ENCODE data around the gene RPP30.

The RPP30 gene

DNA sequence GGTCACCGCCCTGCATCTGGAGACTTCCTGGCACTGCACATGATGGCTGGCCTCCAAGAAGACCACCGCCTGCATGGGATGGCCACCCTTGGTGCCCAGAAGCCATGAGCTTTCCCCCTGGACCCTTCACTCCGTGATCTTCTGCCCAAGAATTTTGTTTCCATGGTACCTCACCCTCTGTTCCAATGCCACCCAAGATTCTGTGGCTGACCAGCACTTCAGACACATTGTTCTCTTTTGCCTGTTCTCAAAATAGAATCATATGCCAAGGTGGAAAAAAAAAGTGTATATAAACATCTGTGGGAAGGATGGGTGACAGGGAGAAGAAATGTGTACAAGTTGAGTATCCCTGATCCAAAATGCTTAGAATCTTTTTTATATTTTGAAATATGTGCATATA is 26.0 kb upstream of the RPP30 start:
- TF ChIP-seq, protein P1, sequence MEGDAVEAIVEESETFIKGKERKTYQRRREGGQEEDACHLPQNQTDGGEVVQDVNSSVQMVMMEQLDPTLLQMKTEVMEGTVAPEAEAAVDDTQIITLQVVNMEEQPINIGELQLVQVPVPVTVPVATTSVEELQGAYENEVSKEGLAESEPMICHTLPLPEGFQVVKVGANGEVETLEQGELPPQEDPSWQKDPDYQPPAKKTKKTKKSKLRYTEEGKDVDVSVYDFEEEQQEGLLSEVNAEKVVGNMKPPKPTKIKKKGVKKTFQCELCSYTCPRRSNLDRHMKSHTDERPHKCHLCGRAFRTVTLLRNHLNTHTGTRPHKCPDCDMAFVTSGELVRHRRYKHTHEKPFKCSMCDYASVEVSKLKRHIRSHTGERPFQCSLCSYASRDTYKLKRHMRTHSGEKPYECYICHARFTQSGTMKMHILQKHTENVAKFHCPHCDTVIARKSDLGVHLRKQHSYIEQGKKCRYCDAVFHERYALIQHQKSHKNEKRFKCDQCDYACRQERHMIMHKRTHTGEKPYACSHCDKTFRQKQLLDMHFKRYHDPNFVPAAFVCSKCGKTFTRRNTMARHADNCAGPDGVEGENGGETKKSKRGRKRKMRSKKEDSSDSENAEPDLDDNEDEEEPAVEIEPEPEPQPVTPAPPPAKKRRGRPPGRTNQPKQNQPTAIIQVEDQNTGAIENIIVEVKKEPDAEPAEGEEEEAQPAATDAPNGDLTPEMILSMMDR (IDR thresholded peaks at IDR 0.05; ENCODE audit: insufficient read depth, low read length, missing control alignments): no peak
- ChIA-PET CTCF (no interaction called here), POLR2A (no interaction called here)
- H3K4me3 ChIP-seq (ENCODE audit: low read depth, low read length): no peak overlapping the region
- no peak for DNase-seq (ENCODE audit: low read depth, low spot score)

DNA sequence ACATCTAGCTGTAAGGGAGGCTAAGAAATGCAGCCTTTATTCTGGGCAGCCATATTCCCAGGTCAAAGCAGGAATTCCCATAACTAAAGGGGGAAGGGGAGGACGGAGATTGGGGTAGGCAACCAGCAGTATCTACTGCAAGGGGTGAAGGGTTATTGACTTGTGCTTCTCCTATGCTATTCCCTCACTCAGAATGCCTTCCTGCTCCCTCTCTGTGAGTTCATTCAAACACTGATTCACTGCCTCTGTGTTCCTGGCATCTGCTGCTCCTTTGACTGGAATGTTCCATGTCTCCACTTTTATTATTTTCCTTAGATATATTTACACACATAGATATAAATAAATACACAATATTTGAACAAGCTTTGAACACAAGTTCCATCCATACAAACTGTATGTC is 25.0 kb upstream of the RPP30 start:
- H3K4me3 ChIP-seq (ENCODE audit: low read depth, low read length): no peak overlapping the region
- ChIA-PET CTCF (interaction anchor here (0.9 to 1.7 kb wide), 3 partner anchors 10 to 16 kb away, joined by 3 to 8 read pairs (median 6); partner anchors contain the start of gene HTR7), POLR2A (no interaction called here)
- no peak for DNase-seq (ENCODE audit: low read depth, low spot score)
- TF ChIP-seq, protein P1 (IDR thresholded peaks at IDR 0.05; ENCODE audit: insufficient read depth, low read length, missing control alignments): no peak

GRCh38 chr10:90847436-90847835 is 24.3 kb upstream of the RPP30 start:
- ChIA-PET CTCF (interaction anchor here (1.0 to 1.7 kb wide), 5 partner anchors 9 to 97 kb away, joined by 3 to 8 read pairs (median 5); partner anchors contain the start of gene HTR7), POLR2A (no interaction called here)
- TF ChIP-seq, protein P1 (IDR thresholded peaks at IDR 0.05; ENCODE audit: insufficient read depth, low read length, missing control alignments): no peak
- no peak overlapping the region for H3K4me3 ChIP-seq (ENCODE audit: low read depth, low read length)
- no peak for DNase-seq (ENCODE audit: low read depth, low spot score)

- ChIA-PET CTCF (no interaction called here), POLR2A (no interaction called here)
- H3K4me3 ChIP-seq (ENCODE audit: low read depth, low read length): no peak overlapping the region
- no peak for DNase-seq (ENCODE audit: low read depth, low spot score)
- TF ChIP-seq, protein P1 (IDR thresholded peaks at IDR 0.05; ENCODE audit: insufficient read depth, low read length, missing control alignments): no peak
These were observed 21.6 kb upstream of the RPP30 start for GRCh38 chr10:90849956-90850749.

DNA sequence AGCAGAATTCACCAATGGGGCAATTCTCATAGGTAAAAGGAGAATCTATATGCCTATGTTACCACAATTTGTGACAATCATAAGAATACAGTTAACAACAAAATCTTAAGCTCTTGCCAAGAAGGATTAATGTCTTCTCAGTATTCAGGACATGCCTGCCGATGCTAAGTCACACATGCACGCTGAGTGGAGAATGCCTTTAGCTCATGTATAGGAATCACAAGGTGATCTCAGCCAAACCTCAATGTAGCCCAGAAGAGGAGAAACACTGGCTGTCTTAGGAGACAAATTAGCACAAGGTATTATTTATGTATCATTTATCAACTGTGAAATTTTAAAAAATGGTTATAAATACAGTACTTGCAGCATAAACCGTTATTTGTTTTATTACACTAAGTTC is 16.6 kb upstream of the RPP30 start:
- no peak overlapping the region for H3K4me3 ChIP-seq (ENCODE audit: low read depth, low read length)
- POLR2A ChIA-PET: no interaction called here
- CTCF ChIA-PET: interaction anchor here (0.6 to 3.0 kb wide), 2 partner anchors 11 to 918 kb away, joined by 3 to 19 read pairs; no protein-coding TSS in a partner anchor
- TF ChIP-seq, protein P1 (IDR thresholded peaks at IDR 0.05; ENCODE audit: insufficient read depth, low read length, missing control alignments): no peak
- no peak for DNase-seq (ENCODE audit: low read depth, low spot score)

- no peak overlapping the region for H3K4me3 ChIP-seq (ENCODE audit: low read depth, low read length)
- DNase-seq (ENCODE audit: low read depth, low spot score): no peak
- ChIA-PET POLR2A (no interaction called here), CTCF (interaction anchor here (1.0 to 16.7 kb wide), 6 partner anchors 9 to 443 kb away, joined by 3 to 532 read pairs (median 6); no protein-coding TSS in a partner anchor)
- TF ChIP-seq, protein P1 (IDR thresholded peaks at IDR 0.05; ENCODE audit: insufficient read depth, low read length, missing control alignments): no peak
These were observed 15.5 kb upstream of the RPP30 start for GRCh38 chr10:90856261-90856660.

Data from AG04449 (cell line).